GM23338 (cell line): ENCODE measurements around the gene NFKB1. TPM values are rescaled to one million over a fixed set of nuclear protein-coding genes. Genes with fewer than 3 reads are reported as not detected.

Experiments used
- ATAC-seq: fragments of 200-7000 bp; cut with Tn5 transposase; 3 replicates; pipeline ENCODE4 v1.9.1; 2020
- DNase-seq: peaks from one replicate; pipeline ENCODE4 v3.0.0-alpha.2; 2015; ENCODE audit warnings: low spot score
- H2AFZ ChIP-seq: fragments of 200-600 bp; sonication (generic); 2 replicates; pipeline ENCODE4 v1.8.0; 2016; ENCODE audit warnings: antibody characterized with exemption, mild to moderate bottlenecking, moderate library complexity
- H3F3A ChIP-seq: fragments of 200-600 bp; sonication (generic); replicated peaks from 2 replicates; pipeline ENCODE4 v1.8.0; 2017; ENCODE audit warnings: antibody characterized with exemption, mixed run types, low read depth
- H3K27ac ChIP-seq: fragments of 200-600 bp; sonication (generic); 2 replicates; pipeline ENCODE4 v1.6.1; 2016; ENCODE audit warnings: low read depth
- H3K27me3 ChIP-seq: fragments of 200-600 bp; sonication (generic); 2 replicates; pipeline ENCODE4 v1.8.0; 2016; ENCODE audit warnings: mild to moderate bottlenecking, mixed run types, moderate library complexity; ENCODE audit not compliant: insufficient read depth
- H3K36me3 ChIP-seq: fragments of 200-600 bp; sonication (generic); 2 replicates; pipeline ENCODE4 v1.8.0; 2016; ENCODE audit warnings: mild to moderate bottlenecking; ENCODE audit not compliant: insufficient read depth
- H3K4me1 ChIP-seq: fragments of 200-600 bp; sonication (generic); 2 replicates; pipeline ENCODE4 v1.8.0; 2016; ENCODE audit warnings: mild to moderate bottlenecking, moderate library complexity; ENCODE audit not compliant: insufficient read depth
- H3K4me2 ChIP-seq: fragments of 200-600 bp; sonication (generic); 2 replicates; pipeline ENCODE4 v1.7.1; 2017; ENCODE audit warnings: mixed run types
- H3K4me3 ChIP-seq: fragments of 200-600 bp; sonication (generic); 2 replicates; pipeline ENCODE4 v1.6.1; 2016; ENCODE audit warnings: mixed run types
- H3K79me2 ChIP-seq: fragments of 200-600 bp; sonication (generic); replicated peaks from 2 replicates; pipeline ENCODE4 v1.8.0; 2017; ENCODE audit warnings: mild to moderate bottlenecking; ENCODE audit not compliant: insufficient read depth
- H3K9me2 ChIP-seq: fragments of 200-600 bp; sonication (generic); 2 replicates; pipeline ENCODE4 v1.8.0; 2017; ENCODE audit not compliant: insufficient read depth
- H4K20me1 ChIP-seq: fragments of 200-600 bp; sonication (generic); replicated peaks from 2 replicates; pipeline ENCODE4 v1.8.0; 2017; ENCODE audit warnings: mild to moderate bottlenecking; ENCODE audit not compliant: insufficient read depth
- H3K27ac Mint-ChIP-seq: 2 replicates; pipeline ENCODE4 v1.8.0; 2020; ENCODE audit warnings: inconsistent platforms, mild to moderate bottlenecking, moderate library complexity, mixed read lengths
- H3K27me3 Mint-ChIP-seq: 3 replicates; pipeline ENCODE4 v1.8.0; 2022; ENCODE audit warnings: low read depth, mild to moderate bottlenecking, moderate library complexity, mixed read lengths, inconsistent platforms; ENCODE audit not compliant: insufficient read depth, poor library complexity
- H3K36me3 Mint-ChIP-seq: 3 replicates; pipeline ENCODE4 v1.8.0; 2021; ENCODE audit warnings: low read depth, mild to moderate bottlenecking, inconsistent platforms, moderate library complexity, mixed read lengths
- H3K4me1 Mint-ChIP-seq: 3 replicates; pipeline ENCODE4 v1.8.0; 2020; ENCODE audit warnings: mild to moderate bottlenecking, inconsistent platforms, mixed read lengths
- H3K4me3 Mint-ChIP-seq: 3 replicates; pipeline ENCODE4 v1.8.0; 2021; ENCODE audit warnings: moderate library complexity, mild to moderate bottlenecking, inconsistent platforms, mixed read lengths
- H3K9me3 Mint-ChIP-seq: 3 replicates; pipeline ENCODE4 v1.8.0; 2020; ENCODE audit warnings: moderate library complexity, mild to moderate bottlenecking, inconsistent platforms, mixed read lengths
- CREB1 ChIP-seq: fragments of 250-450 bp; sonication (Bioruptor Pico); IDR thresholded peaks from 2 replicates; pipeline ENCODE4 v1.5.0; 2020; ENCODE audit warnings: low read depth, mild to moderate bottlenecking, moderate library complexity
- EZH2 ChIP-seq: fragments of 200-600 bp; sonication (generic); IDR thresholded peaks from one replicate; pipeline ENCODE4 v1.8.0; 2017; ENCODE audit warnings: antibody characterized with exemption, mild to moderate bottlenecking, low read depth; ENCODE audit not compliant: unreplicated experiment
- EZH2phosphoT487 ChIP-seq: fragments of 200-600 bp; sonication (generic); IDR thresholded peaks from one replicate; pipeline ENCODE4 v1.8.1; 2018; ENCODE audit warnings: antibody characterized with exemption; ENCODE audit not compliant: unreplicated experiment
- JUNB ChIP-seq: IDR thresholded peaks from one replicate; pipeline ENCODE4 v1.6.1; 2016; ENCODE audit warnings: antibody characterized with exemption; ENCODE audit not compliant: unreplicated experiment
- POLR2AphosphoS5 ChIP-seq: IDR thresholded peaks from 2 replicates; pipeline ENCODE4 v1.6.1; 2016; ENCODE audit warnings: antibody characterized with exemption, low read depth
- STAT1 ChIP-seq: IDR thresholded peaks from one replicate; pipeline ENCODE4 v1.6.1; 2016; ENCODE audit warnings: antibody characterized with exemption; ENCODE audit not compliant: unreplicated experiment
- ZNF114 ChIP-seq: fragments of 250-450 bp; sonication (Bioruptor Pico); IDR thresholded peaks from 2 replicates; pipeline ENCODE4 v1.5.0; 2020; ENCODE audit warnings: mild to moderate bottlenecking, moderate library complexity
- ZNF331 ChIP-seq: fragments of 250-450 bp; sonication (Bioruptor Pico); IDR thresholded peaks from 2 replicates; pipeline ENCODE4 v1.5.0; 2020; ENCODE audit warnings: low read depth, mild to moderate bottlenecking, moderate library complexity
- polyA plus RNA-seq: library from polyadenylated mRNA; unstranded; fragments of >200 nt; fragmentation: Nextera tagmentation; extraction: Ambion mirVana; gene quantifications from 2 replicates; pipeline ENCODE4 v1.2.1, GENCODE V29; 2016
- total RNA-seq: library from RNA; depleted of rRNA; stranded (reverse); fragments of >200 nt; shearing (Covaris generic); gene quantifications from 2 replicates; pipeline ENCODE4 v1.2.3, GENCODE V29; 2014
- TF ChIP-seq, protein P1 (sequence below): IDR thresholded peaks from one replicate; pipeline ENCODE4 v1.6.1; 2018; ENCODE audit warnings: antibody characterized with exemption; ENCODE audit not compliant: unreplicated experiment
- TF ChIP-seq, protein P2 (sequence below): IDR thresholded peaks from 2 replicates; pipeline ENCODE4 v1.6.1; 2016; ENCODE audit warnings: antibody characterized with exemption
- TF ChIP-seq, protein P3 (sequence below), 2 experiments: fragments of 200-600 bp in 1 of 2; sonication (generic) in 1 of 2; conservative IDR thresholded peaks; 2 replicates each; pipeline versions ENCODE4 v1.5.1 to v1.6.1; 2016 to 2017; ENCODE audit warnings: antibody characterized with exemption in 2 of 2, low read depth in 2 of 2, mild to moderate bottlenecking in 2 of 2, moderate library complexity in 1 of 2

Gene NFKB1
- total and polyA plus RNA-seq, 2 experiments from 2014 or later, result 0.82 to 4.6 TPM

DNA sequence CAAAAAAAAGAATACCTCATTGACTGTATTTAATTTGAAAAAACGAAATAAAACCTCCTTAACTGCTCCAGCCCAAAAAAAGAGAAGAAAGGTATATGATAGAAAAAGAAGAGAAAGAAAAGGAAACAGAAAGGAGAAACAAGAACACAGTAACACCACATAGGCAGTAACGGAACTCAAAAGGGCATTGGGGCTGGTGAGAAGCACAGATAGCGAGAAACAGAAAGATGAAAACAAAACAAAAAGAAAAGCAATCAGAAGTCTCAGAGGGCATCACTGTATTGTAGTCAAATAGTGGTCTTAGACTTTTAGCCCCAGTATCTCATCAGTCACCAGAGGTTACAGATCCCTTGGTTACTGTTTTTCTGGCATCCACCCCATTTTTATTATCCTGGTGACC lies 88.6 kb downstream of the NFKB1 start (continued):
- TF ChIP-seq, protein P1, sequence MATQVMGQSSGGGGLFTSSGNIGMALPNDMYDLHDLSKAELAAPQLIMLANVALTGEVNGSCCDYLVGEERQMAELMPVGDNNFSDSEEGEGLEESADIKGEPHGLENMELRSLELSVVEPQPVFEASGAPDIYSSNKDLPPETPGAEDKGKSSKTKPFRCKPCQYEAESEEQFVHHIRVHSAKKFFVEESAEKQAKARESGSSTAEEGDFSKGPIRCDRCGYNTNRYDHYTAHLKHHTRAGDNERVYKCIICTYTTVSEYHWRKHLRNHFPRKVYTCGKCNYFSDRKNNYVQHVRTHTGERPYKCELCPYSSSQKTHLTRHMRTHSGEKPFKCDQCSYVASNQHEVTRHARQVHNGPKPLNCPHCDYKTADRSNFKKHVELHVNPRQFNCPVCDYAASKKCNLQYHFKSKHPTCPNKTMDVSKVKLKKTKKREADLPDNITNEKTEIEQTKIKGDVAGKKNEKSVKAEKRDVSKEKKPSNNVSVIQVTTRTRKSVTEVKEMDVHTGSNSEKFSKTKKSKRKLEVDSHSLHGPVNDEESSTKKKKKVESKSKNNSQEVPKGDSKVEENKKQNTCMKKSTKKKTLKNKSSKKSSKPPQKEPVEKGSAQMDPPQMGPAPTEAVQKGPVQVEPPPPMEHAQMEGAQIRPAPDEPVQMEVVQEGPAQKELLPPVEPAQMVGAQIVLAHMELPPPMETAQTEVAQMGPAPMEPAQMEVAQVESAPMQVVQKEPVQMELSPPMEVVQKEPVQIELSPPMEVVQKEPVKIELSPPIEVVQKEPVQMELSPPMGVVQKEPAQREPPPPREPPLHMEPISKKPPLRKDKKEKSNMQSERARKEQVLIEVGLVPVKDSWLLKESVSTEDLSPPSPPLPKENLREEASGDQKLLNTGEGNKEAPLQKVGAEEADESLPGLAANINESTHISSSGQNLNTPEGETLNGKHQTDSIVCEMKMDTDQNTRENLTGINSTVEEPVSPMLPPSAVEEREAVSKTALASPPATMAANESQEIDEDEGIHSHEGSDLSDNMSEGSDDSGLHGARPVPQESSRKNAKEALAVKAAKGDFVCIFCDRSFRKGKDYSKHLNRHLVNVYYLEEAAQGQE, result no peak
- TF ChIP-seq EZH2phosphoT487, result no peak
- TF ChIP-seq EZH2, result no peak
- no peak for TF ChIP-seq ZNF331 (CRISPR knock-in tag)
- TF ChIP-seq, protein P2, sequence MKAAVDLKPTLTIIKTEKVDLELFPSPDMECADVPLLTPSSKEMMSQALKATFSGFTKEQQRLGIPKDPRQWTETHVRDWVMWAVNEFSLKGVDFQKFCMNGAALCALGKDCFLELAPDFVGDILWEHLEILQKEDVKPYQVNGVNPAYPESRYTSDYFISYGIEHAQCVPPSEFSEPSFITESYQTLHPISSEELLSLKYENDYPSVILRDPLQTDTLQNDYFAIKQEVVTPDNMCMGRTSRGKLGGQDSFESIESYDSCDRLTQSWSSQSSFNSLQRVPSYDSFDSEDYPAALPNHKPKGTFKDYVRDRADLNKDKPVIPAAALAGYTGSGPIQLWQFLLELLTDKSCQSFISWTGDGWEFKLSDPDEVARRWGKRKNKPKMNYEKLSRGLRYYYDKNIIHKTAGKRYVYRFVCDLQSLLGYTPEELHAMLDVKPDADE, result no peak
- no peak for TF ChIP-seq POLR2AphosphoS5
- TF ChIP-seq, protein P3, sequence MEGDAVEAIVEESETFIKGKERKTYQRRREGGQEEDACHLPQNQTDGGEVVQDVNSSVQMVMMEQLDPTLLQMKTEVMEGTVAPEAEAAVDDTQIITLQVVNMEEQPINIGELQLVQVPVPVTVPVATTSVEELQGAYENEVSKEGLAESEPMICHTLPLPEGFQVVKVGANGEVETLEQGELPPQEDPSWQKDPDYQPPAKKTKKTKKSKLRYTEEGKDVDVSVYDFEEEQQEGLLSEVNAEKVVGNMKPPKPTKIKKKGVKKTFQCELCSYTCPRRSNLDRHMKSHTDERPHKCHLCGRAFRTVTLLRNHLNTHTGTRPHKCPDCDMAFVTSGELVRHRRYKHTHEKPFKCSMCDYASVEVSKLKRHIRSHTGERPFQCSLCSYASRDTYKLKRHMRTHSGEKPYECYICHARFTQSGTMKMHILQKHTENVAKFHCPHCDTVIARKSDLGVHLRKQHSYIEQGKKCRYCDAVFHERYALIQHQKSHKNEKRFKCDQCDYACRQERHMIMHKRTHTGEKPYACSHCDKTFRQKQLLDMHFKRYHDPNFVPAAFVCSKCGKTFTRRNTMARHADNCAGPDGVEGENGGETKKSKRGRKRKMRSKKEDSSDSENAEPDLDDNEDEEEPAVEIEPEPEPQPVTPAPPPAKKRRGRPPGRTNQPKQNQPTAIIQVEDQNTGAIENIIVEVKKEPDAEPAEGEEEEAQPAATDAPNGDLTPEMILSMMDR (conservative IDR thresholded peaks at IDR 0.05; ENCODE audit: low read depth in 2 of 2), result no peak
- TF ChIP-seq CREB1 (CRISPR knock-in tag), result no peak
- TF ChIP-seq JUNB, result no peak
- TF ChIP-seq ZNF114 (CRISPR knock-in tag), result no peak
- no peak for TF ChIP-seq STAT1

DNA sequence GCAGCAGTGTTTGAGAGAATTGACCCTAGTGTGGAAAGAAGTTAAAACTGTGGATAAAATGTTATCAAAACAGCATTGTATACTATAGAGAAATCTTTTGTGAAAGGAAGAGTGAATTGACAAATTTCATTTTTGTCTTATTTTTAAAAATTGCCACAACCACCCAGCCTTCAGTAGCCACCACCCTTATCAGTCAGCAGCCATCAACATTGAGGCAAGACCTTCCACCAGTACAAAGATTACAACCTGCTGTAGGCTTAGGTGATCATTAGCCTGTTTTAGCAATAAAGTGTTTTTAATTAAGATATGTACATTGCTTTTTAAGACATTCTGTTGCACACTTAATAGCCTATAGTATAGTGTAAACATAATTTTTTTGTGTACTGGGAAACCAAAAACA lies 91.1 kb downstream of the NFKB1 start:
- Histone ChIP-seq H2AFZ (no peak overlapping the region), H3K4me3 (no peak overlapping the region), H3K4me1 (no peaks in the 10 kb centered on the region), H3K79me2 (no peaks in the 10 kb centered on the region), H4K20me1 (no peaks in the 10 kb centered on the region), H3F3A (no peaks in the 10 kb centered on the region), H3K9me2 (no peaks in the 10 kb centered on the region), H3K4me2 (no peak overlapping the region), H3K27me3 (no peaks in the 10 kb centered on the region), H3K27ac (no peak overlapping the region), H3K36me3 (no peaks in the 10 kb centered on the region)
- no peaks in the 10 kb centered on the region for H3K4me1 Mint-ChIP-seq
- DNase-seq, result no peak
- no peak overlapping the region for H3K27ac Mint-ChIP-seq
- no peak overlapping the region for H3K4me3 Mint-ChIP-seq
- ATAC-seq, result no peak
- H3K36me3 Mint-ChIP-seq, result peaks cover 3% of the 10 kb centered on the region
- H3K9me3 Mint-ChIP-seq, result peaks cover 3% of the 10 kb centered on the region; the same call in 1 of the 3 replicates
- no peaks in the 10 kb centered on the region for H3K27me3 Mint-ChIP-seq
- TF ChIP-seq, protein P1, result no peak
- TF ChIP-seq, protein P2, result no peak
- TF ChIP-seq EZH2phosphoT487 (no peak), POLR2AphosphoS5 (no peak), STAT1 (no peak), ZNF114 (CRISPR knock-in tag) (no peak), CREB1 (CRISPR knock-in tag) (no peak), EZH2 (no peak), ZNF331 (CRISPR knock-in tag) (no peak)
